NCI-H146 (cell line): ENCODE measurements around the gene RNU7-1.

Source experiments
- DNase-seq: peaks from one replicate; lab custom pipeline; 2025; lab: John Stamatoyannopoulos, UW

The RNU7-1 gene

DNA sequence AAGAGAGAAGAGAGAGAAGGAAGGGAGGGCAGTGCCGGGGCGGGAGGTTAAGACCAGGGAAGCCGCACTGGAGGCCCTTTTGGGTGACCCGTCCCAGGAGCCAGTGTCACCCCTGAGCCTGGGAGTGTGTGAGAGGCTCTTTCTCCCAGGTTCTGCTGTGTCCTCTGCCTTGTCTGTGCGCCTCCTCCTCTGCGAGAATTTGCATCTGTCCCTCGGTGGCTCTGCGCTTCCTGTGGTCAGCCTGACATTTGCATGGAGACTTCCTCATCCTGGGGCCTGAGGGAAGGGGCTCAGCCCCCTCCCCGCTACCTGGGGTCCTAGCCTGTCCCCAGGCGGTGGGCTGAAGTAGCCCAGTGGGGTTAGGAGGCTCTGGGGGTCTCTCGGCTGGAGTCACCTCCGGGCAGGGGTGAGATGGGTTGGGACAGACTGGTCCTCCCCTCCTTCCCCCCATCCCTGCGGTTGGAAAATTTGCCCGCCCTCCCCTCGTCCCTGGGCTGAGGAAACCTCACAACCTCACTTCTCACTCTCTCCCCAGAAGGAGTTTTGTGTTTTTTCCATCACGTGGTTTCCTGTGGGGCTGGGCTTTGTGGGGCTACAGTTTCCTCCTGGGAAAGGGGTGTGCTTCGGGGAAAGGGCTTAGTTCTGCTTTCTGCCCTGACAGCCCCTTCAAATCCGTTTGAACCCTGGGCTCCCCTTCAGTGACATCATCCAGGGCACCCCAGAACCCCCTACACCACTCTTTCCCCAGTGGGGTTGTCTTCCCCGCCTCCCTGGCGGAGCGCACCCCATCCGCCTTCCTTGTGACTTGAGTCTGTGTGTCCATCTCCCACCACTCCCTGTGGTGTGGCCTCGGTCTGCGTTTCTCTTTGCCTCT lies 10.1 kb downstream of the RNU7-1 start:
- no peak for DNase-seq

DNA sequence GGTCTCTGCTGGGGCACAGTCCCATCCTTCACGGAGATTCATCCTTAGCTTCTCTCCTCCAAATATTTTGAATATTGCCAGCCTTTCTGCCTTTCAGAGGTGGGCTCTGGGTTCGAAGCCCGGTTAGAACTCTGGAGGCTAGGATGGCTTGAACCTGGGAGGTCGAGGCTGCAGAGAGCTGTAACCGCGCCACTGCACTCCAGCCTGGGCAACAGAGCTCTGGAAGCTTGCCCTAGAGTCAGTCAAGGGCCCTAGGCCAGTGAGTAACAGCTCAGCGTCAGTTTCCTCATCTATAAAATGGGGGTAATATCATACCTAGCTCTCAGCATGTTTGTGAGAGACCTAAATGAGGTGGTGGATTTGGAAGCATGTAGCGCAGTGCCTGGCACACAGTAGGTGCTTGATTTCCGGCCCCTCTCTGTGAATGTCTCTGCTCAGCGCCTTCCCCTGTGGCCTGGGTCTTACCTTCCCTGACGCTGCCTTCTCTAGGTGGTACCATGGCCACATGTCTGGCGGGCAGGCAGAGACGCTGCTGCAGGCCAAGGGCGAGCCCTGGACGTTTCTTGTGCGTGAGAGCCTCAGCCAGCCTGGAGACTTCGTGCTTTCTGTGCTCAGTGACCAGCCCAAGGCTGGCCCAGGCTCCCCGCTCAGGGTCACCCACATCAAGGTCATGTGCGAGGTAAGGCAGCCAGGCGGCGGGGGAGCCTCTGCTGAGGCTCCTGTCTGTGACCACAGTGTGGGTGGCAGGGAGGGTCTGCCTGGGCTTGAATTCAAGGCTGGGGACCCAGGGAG lies 10.9 kb downstream of the RNU7-1 start:
- no peak for DNase-seq

DNA sequence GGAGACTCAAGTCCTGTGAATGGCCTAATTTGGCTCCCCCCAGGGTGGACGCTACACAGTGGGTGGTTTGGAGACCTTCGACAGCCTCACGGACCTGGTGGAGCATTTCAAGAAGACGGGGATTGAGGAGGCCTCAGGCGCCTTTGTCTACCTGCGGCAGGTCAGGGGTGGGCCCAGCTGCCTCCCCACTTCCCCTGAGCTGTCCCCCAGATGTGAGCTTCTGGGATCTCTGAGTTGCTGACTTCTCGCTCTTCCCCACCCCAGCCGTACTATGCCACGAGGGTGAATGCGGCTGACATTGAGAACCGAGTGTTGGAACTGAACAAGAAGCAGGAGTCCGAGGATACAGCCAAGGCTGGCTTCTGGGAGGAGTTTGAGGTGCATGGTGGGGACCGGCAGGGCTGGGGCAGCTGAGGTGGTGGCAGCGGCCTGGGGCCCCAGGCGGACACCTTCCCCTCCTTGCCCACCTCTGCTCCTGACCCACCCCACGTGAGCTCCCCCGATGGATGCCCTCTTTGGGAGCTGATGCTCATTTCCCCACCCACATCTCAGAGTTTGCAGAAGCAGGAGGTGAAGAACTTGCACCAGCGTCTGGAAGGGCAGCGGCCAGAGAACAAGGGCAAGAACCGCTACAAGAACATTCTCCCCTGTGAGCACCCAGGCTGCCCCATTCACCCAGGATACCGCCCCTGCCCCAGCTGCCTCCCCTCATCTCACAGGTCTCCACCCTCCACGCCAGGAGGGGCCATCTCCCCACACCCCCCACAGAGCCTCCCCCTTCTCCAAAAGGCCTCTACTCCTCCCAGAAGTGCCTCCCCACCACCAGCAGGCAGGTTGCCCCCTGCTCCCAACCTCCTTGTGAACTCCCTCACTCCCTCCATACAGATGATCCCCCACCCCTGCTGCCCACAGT lies 11.7 kb downstream of the RNU7-1 start:
- DNase-seq: no peak

DNA sequence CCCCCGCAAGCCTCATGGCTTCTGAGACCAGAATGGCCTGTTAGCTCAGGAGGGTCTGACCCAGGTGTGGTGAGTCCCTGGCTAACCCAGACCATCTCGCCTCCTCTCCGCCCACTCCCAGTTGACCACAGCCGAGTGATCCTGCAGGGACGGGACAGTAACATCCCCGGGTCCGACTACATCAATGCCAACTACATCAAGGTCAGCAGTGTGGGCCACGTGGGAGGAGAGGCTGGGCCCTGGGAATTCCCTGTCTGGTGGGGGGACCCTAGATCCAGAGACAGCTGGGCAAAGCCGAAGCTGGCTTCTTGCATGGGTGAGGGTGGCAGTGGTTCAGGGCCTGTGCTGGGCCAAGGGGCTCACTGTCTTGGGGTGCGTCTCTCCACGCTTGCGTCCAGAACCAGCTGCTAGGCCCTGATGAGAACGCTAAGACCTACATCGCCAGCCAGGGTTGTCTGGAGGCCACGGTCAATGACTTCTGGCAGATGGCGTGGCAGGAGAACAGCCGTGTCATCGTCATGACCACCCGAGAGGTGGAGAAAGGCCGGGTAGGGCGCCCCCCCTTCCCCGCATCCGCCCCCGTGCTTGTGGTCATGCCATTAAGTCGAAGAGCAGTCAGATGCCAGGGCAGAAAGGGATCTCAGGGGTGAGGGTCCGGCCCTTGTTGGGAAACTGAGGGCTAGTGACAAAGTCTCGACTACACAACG lies 12.6 kb downstream of the RNU7-1 start:
- no peak for DNase-seq

DNA sequence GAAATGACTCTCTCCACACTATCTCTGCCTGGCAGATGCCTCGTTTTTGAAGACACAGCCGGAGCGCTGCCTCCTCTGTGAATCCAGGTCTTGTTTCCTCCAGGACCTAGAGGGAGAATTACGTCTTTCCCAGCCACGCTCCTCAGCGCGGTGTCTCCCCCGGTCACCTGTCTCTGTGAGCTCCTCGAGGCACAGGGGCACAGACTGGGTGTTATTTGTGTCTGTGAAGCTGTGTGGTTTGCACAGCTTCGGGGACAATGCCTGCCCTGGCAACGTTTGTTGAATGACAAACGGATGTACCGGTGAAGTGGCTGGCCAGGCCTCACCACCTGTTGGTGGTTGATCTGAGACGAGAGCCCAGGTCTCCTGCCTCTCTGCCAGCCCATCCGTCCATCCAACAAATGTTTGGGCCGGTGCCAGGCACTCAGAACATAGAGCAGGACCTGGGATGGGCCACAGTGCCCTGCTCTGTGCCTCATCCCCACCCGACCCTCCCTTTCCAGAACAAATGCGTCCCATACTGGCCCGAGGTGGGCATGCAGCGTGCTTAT lies 13.6 kb downstream of the RNU7-1 start:
- no peak for DNase-seq

DNA sequence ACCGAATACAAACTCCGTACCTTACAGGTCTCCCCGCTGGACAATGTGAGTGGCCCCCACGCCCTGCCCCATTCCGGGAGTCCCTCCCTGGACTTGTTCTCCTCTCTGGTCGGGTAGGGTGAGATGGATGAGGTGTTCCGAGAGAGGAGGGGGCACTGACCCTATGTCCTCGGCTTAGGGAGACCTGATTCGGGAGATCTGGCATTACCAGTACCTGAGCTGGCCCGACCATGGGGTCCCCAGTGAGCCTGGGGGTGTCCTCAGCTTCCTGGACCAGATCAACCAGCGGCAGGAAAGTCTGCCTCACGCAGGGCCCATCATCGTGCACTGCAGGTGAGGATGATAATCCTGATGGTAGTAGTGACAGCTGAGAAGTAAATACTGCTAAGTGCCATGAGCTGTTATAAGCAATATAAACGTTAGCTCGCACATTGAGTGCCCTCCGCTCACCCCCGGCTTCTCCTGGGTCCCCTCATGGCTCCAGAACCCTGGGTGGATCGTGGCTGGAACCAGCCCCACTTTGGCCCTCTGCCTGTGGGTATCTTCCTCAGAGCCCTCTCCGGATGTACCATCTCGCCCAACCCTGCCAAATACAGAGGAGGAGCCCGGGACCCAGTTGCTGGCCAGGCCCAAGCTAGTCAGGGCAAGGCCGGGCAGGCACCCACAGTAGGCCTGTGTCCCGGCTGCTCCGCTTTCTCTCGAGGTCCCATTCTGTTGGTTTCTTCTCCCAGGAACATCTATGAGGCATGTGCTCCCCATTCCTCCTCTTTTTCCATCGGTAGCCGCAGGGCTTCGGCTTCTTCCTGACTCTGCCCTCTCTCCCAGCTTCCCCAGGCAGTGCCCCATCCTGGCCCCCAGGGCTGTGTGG lies 14.4 kb downstream of the RNU7-1 start:
- no peak for DNase-seq

DNA sequence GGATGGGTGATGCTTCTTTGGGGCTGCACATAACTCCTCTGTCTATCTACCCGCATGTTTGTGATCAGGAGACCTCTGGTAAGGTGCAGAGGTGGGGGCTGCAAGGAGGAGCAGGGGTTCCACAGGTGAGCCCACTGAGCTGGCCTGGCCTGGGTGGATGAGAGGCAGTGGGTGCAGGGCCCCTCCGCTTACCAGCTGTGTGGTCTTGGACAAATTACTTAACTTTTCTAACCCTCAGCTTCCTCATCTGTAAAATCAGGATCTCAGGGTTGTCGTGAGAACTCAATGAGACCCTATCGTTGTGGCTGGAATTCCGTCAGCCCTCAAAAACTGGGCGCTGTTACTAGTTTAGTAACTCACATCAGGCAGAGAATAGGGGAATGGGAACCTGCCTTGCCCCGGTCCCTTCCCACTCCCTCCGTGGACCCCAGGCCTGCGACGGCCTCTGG lies 15.0 kb downstream of the RNU7-1 start:
- DNase-seq: no peak

DNA sequence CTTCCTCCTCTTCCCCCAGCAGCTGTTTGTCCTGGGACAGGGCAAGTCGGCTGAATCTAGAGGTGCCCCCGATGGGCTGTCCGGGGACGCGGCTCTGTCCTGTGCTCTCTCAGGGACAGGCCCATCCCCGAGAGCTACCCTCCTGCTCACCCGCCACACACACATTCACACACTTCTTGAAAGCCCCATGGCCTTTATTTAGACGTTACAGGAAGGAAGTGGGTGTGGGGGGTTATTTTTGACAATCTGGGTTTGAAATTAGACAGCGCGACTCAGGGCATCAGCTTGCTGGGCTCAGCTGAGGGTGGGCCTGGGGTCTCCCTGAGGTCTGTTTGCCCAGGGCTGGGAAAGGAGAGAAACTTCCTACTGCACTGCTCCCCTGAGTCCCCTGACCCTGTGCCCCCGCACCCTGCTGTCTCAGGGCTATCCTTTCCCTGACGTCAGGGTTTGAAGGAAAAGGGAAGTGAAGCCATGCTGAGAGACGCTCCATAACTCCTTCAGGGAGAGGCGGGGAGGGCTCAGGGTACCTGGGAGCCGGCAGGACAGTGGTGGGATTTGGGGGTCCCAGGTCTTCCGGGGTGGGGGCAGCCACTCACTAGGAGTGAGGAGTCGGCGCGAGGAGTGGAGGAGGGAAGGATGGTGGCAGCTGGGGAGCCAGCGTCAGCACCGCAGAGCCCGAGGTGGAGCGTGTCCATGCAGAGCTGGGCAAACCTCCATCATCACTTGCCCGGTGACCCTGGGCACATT lies 15.6 kb downstream of the RNU7-1 start:
- no peak for DNase-seq

DNA sequence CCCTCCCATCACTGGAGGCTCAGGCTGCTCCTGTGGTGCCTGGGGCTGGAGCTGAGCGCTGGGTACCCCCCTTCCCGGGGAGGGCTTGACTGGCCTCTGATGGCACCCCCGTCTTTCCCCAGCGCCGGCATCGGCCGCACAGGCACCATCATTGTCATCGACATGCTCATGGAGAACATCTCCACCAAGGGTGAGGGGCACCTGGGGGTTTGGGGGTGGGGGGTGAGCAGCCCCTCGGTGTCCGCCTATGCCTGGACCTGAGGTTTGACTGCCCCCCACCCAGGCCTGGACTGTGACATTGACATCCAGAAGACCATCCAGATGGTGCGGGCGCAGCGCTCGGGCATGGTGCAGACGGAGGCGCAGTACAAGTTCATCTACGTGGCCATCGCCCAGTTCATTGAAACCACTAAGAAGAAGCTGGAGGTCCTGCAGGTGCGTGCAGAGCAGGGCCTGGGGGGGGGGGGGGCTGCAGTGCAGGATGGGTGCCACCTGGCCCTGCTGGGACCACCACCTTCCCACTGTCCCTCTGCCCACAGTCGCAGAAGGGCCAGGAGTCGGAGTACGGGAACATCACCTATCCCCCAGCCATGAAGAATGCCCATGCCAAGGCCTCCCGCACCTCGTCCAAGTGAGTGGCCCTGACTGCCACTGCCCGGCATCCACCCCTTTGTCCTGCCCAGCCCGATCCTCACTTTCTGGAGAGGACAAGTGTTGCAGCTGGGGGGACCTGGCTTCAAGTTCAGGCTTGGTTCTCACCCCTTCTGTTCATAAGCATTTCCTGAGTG lies 16.4 kb downstream of the RNU7-1 start:
- DNase-seq: no peak

DNA sequence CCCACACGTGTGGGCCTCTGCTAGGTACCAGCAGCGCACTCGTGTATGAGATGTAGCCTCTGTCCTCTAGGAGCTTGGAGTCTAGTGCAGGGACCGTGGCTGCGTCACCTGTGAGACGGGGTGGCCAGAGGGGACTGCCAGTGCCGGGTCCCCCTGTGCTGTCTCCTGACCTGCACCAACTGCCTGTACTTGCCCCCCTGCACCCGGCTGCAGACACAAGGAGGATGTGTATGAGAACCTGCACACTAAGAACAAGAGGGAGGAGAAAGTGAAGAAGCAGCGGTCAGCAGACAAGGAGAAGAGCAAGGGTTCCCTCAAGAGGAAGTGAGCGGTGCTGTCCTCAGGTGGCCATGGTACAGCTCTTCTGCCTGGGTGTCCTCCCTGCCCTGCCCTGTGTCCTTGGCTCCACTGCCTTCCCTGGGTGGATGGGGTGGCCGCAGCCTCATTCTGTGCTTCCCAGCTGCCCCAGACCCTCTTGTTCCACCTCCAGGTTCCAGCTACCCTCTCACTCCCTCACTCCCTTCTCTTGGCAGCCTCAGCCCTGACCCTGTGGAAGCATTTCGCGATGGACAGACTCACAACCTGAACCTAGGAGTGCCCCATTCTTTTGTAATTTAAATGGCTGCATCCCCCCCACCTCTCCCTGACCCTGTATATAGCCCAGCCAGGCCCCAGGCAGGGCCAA lies 17.1 kb downstream of the RNU7-1 start:
- peak; percentile 65 for DNase-seq

DNA sequence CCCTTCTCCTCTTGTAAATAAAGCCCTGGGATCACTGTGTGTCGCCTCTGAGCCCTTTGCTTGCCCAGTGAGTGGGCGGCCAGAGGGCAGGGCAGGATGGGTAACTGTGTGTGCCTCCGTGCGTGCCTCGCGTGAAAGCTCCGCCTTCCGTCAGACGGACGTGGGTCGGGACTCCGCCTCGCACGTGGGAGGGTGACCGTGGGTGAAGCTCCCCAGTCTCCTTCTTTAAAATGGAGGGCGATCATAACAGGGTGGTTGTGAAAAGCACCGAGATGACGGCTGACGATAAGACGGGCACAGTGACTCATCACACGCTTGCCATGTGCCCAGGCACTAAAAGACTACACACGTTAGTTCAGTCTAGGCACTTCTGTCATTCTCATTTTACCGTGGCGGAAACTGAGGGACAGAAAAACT lies 17.7 kb downstream of the RNU7-1 start:
- peak; percentile 88 for DNase-seq

DNA sequence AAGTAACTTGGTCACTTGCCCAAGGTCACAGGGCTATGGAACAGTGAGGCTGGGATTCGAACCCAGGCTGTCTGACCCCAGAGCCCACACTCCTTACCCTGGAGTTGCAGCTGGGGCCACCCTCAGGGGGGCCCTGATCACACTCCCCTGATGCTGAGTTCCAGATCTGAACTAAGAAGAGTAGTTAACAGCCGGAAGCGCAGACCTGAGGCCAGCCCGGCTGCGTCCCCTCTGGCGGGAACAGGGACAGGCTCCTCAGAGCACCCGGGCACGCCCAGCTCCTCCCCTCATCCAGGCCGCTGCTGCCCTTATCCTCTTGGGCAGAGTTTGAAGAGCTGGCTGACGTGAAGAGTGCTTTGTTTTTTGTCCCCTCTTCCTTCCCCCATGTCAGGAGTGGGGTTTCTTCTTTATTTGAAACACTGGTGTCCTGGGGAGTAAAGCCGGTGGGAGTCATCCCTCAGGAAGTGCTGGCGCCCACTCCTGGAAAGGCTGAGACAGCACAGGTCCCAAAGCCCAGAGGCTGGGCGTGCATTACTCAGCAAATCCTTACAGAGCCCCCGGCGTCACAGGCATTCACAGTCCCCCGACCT lies 18.2 kb downstream of the RNU7-1 start:
- peak; percentile 99 for DNase-seq

DNA sequence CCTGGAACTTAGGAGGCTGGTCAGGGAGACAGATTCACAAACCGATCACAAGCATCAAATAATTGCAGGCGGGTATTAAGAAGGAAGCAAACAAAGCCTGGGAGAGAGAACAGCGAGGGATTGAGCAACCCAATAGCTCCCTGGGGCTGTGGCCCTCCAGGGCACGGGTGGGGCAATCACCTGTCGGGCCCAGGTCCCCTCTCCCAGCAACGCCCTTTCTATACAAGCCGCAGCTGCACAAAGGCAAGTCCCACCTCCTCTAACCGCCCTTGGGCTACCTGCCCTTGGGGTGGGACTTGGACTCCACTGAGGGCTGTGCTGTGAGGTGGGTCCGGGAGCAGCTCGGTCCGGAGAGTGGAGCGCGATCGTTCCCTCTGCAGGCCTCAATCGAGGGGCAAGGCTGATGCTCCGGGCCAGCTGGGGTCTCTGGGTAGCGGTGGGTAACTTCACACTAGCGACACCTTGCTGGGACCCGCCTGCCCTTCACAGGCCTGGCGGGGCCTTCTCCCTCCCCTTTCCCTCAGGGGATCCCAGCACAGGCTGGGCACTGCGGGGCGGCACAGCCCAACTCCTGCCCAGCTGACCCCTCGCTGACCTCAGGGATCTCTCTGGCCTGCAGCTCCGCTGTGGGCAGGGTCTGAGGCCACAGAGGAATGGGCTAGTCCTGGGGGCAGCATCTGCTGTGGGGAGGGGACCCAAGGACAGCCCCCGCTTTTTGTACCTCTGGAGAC lies 18.8 kb downstream of the RNU7-1 start:
- peak; percentile 100 for DNase-seq

DNA sequence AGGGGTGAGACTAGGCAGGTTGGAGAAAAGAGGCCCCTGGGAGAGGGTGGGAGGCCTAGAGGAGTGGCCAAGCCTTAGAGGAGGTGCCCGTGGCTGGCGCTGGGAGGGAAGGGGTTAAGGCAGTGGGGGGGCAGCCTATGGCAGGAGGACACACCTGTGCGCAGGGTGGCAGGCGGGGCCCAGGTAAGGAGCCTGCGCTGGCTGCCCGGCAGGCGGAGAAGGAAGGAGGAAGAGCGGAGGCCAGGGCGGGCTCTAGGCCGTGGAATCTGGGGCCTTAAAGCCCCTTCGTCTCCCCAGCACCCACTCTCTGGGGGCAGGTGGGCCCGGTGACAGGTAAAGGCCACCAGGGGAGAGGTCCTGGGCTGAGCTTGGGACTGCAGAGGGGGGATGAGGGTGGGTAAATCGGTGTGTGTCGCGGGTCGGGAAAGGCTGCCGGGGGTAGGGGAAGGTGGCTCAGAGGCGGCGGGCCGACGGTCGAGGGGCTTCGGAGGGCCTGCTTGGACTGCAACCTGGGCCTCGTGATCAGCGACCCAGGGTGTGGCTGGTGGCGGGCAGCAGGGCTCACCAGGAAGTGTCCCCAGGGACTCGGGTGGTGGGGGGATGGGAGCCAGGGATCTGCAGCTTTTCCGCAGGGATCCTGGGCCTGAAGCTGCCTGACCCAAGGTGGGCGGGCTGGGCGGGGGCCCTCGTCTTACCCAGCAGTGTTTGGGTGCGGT lies 19.6 kb downstream of the RNU7-1 start:
- peak; percentile 100 for DNase-seq

DNA sequence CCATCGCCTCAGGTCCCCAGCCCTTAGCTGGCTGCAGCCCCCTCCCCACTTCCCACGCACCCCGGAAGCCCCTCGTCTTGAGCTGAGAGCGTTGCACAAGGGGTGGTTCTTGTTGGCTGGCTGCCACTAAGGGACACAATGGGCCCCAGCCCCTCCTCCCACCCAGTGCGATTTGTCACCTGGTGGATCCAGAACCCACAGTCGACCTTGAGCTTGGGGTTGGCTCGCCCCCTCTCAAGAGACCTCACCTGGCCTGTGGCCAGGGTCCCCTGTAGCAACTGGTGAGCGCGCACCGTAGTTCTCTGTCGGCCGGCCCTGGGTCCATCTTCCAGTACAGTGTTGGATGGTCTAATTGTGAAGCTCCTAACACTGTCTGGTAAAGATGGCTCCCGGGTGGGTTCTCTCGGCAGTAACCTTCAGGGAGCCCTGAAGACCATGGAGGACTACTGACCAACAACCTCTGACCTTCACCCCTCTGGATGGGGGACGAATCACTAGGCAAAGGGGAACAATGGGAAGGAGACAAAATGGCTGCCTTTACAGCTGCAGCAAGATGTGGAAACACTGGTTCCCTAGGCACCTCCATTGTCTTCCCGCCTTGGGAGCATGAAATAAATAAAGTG lies 20.3 kb downstream of the RNU7-1 start:
- DNase-seq: peak; percentile 88

DNA sequence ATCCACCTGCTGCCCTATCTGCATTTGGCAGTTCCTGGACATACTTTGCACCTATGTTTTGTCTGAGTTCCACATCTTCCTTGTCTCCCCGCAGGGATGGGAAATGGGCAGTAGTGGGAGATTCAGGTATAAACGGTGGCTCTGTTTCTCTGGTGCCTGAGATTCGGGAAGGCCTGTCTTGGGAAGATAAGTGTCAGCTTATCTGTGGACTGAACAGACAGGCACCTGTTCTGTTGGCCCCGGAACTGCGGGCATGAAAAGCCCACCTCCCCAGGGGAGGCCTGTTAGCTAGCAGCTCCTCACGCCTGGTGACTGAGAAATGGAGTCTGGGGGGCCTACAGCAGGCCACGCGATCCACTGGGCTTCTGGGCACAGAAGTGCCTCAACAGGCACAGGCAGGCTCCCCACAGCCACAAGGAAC lies 21.0 kb downstream of the RNU7-1 start:
- DNase-seq: no peak
